Muscle of arm (tissue), 12 donors: Measurements from ENCODE around the gene LYSMD3. TPM values are rescaled to one million over a fixed set of nuclear protein-coding genes. Genes with fewer than 3 reads are reported as not detected.

Experiments used
- DNase-seq: peaks from one replicate; pipeline ENCODE4 v3.0.0-alpha.2; 2013
- polyA plus RNA-seq, 12 donors: library from polyadenylated mRNA; unstranded; fragments of 120-200 nt; gene quantifications; one replicate each; pipeline ENCODE4 v1.2.1, GENCODE V29; 2013; ENCODE audit not compliant: insufficient read length in 12 of 12

Gene LYSMD3
- polyA plus RNA-seq, 12 donors: 16.2 to 25.7 (median 21.8) TPM; not detected in 1

- no peak for DNase-seq
Observed at GRCh38 chr5:90488791-90489190, 40.6 kb downstream of the LYSMD3 start.

- DNase-seq: no peak
Observed at GRCh38 chr5:90484540-90484939, 44.8 kb downstream of the LYSMD3 start.

GRCh38 chr5:90483206-90483605 lies 46.2 kb downstream of the LYSMD3 start:
- DNase-seq: no peak

GRCh38 chr5:90480699-90481098 lies 48.7 kb downstream of the LYSMD3 start:
- no peak for DNase-seq

GRCh38 chr5:90479611-90480385 lies 49.6 kb downstream of the LYSMD3 start:
- no peak for DNase-seq

- DNase-seq: no peak
Observed at GRCh38 chr5:90477621-90478215, 51.7 kb downstream of the LYSMD3 start.

- DNase-seq: no peak
Observed at GRCh38 chr5:90477073-90477472, 52.3 kb downstream of the LYSMD3 start.

GRCh38 chr5:90476391-90476790 lies 53.0 kb downstream of the LYSMD3 start:
- no peak for DNase-seq

GRCh38 chr5:90475436-90475980 lies 53.9 kb downstream of the LYSMD3 start:
- DNase-seq: no peak

- DNase-seq: peak; percentile 90
Observed at GRCh38 chr5:90474235-90475107, 54.9 kb downstream of the LYSMD3 start, which contains the start of the genes MBLAC2 and POLR3G. MBLAC2 (minus strand) TSS chr5:90474771; CDS start chr5:90474292, 479 bp downstream. POLR3G (plus strand) TSS chr5:90474864; CDS start chr5:90485568, 10,704 bp downstream.

- no peak for DNase-seq
Observed at GRCh38 chr5:90473396-90474234, 55.8 kb downstream of the LYSMD3 start.

- no peak for DNase-seq
Observed at GRCh38 chr5:90472783-90473395, 56.5 kb downstream of the LYSMD3 start.

Other genes with a start within 250 kb of the LYSMD3 start
- 10 to 100 TPM in 11 of 12 donors, not detected in 1; 23.6 to 59.7 (median 38.8) TPM for gene CETN3, start 119.8 kb downstream of the LYSMD3 start, polyA plus RNA-seq
- gene MBLAC2, start 54.8 kb downstream of the LYSMD3 start, polyA plus RNA-seq: 1 to 10 TPM in 11 of 12 donors, not detected in 1; 5.1 to 9.2 (median 6.3) TPM
- 1 to 10 TPM in 10 of 12 donors, not detected in 2; 1.6 to 6.3 (median 2.1) TPM for gene POLR3G, start 54.7 kb downstream of the LYSMD3 start, polyA plus RNA-seq
- 1 to 10 TPM in 7 of 12 donors, under 1 TPM in 3, not detected in 2; 0.84 to 4.3 (median 1.3) TPM for gene ADGRV1, start 29.2 kb upstream of the LYSMD3 start, polyA plus RNA-seq